ENCODE results near the gene DNAJC5.
"Not testable (repeated sequence)": the region's sequence is repeated elsewhere in the genome, so short reads cannot be mapped to it uniquely, and the experiment has no call there.

Gene DNAJC5

GRCh38 chr20:63957004-63957689, 62.2 kb downstream of the DNAJC5 start:
- DNase-seq = peak; percentile 91

- DNase-seq = peak; percentile 82
Measured at GRCh38 chr20:63957690-63958441, 62.9 kb downstream of the DNAJC5 start.

- DNase-seq = no peak
Measured at GRCh38 chr20:63958471-63958870, 63.5 kb downstream of the DNAJC5 start.

DNA sequence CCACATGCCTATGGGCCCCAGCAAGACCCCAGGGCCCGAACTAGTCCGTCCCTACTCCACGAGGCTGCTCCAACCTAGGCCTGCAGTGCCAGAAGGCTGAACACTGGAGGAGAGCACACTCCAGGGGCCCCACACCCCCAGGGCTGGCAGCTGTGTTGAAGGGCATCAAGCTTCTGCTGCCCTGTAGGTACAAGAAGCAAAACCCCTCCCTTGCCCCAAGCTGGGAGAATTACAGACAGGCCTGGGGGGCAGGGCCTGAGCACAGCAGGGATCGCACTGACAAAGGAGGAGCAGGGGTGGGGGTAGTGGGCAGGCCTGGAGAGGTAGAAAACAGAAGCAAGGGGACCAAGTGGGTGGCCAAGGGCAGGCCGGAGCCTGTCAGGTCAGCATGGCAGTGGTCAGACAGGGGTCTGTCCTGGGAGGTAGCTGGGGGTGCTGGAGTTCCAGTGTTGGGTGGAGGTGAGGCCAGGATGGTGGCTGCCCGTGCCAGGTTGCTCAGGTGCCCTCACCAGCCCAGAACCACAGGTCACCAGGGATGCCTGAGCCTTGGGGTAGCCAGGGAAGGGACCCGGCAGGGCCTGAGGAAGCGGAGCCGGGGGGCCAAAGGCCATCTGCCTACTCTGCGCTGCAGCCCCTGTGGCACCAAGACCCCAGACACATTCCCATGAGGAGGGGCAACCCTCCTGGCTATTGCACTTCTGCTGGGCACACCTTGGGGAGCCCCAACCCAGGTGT, 64.2 kb downstream of the DNAJC5 start:
- DNase-seq = no peak

DNA sequence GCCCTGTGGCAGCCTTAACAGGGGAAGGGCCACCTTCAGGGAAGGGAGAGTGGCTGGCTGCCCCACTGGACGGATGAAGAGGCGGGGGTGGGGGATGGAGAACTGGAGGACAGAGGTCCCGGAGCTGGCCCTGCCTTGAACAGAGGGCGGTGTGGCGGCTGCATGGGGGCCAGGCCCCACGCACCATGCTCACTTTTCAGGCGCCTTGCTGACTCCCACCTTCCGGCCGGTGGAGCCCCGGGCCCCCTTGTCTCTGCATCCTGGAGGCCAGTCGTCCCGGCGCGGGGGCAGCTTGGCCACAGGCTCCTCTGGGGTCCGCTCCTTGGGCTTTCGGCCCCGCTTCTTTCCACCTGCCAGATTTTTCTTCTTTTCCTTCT, 64.8 kb downstream of the DNAJC5 start:
- DNase-seq = no peak

GRCh38 chr20:63960654-63961621, 66.0 kb downstream of the DNAJC5 start:
- not testable (repeated sequence) for DNase-seq

DNA sequence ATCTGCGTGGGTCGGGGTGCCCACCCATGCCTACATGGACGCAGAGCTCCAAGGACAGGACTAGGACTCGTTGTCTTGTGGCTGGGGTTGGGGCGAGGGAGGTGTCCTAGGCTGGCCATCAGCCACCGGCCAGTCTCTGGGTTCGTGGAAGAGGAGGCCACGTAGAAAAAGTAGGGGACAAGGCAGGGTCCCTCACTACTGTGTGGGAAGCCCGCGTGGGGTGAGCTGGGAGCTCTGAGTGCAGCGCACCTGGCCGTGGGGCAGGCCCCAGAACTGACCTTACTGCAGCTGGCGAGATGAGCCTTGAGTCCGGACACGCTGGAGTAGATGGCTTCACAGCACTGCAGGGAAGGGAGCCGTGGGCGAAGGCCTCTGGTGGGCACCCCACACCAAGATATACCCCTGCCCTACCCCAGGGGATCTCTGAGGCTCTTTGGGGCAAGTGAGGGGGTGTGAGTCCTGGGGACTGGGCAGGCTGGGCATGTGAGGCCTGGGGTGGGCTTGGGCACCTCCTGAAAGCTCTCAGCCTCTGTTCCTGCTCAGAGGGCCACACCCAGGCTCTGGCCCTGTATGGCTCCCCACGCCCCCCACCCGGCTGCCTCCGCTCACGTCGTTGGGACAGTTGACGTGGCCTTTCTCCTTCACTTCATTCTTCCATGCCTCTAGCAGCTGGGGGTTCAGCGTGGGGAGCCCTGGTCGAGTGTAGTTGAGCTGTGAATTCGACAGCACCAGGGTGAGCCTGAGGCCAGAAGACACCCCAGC, 66.9 kb downstream of the DNAJC5 start:
- no peak for DNase-seq

DNA sequence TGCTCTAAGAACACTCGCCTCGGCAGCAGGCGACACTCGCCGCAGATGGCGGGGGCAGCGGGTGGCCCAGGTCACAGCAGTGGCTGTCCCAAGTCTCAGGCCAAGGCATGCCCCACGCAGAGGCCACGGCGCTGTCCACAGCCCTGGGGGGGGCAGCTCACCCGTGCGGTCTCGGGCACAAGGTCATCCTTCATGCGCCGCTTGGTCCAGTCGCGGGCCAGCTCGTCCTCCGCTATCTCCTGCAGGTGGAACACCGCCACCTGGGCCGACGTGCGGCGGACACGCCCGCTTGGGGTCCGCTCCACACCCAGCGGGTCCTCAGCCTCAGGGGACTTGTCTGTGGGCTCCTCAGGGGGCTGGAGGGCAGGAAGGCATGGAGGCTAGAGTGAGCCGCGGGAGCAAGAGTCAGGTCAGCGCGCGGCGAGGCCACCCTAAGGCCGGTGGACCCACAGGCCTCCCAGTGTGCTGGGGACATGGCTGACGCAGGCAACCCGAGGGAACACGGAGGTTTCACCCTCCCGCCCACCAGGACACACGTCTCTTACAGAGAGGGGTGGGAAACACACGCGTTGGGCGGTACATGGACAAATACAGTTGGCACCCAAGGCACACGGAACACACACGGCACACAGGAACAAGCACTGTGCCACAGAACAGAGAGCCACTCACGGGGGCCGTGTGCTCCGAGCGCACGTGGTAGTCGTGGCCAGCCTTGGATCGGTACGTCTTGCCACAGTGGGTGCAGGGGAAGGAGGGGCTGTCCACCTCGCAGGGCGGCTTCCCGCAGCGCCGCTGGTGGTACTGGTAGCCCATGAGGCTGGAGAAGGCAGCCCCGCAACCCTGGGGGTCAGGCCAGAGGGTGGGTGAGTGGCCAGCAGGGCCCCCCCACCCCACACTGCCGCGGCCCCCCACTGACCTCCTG, 67.8 kb downstream of the DNAJC5 start:
- DNase-seq = no peak

- no peak for DNase-seq
Measured at GRCh38 chr20:63963348-63963741, 68.4 kb downstream of the DNAJC5 start.

DNA sequence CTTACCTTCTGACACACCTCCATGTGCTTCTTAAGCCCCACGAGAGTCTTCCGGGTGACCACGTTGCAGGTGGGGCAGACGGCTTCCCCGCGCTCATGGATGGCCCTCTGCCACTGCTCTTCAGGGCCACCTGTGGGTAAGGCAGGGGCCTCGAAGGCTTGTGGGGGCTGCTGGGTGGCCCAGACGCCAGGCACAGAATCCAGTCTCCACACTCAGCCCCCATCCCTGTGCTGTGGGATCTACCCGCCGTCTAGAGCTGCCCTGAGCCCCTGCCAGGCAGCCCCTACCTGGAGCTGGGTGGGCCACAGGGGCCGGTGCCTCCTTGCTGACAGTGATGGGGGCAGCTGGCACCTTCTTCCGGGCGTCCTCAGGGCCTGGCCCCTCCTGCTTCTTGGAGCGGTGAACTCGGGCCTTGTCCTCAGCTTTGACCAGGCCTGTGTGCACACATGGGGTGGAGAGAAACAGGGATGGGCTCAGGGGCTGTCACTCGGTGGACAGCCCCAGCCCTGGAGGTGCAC, 68.9 kb downstream of the DNAJC5 start:
- DNase-seq = no peak

DNA sequence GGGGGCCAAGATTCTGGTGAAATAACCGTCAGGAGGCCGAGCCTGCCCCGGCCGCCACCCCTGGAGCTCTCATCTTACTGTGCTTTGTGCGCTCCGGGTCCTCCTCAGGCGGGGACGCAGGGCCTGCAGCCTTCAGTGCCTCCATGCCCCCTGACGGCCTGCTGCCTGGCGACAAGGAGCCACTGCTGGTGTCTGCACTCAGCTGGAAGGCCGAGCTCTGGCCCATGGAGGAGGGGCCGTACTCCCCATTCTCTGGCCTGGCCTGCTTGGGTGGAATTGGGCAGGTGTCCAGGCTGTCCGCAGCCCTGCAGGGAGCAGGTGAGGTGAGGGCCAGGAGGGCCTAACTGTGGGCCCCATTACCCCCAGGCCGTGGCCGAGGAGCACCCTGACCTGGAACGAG, 69.5 kb downstream of the DNAJC5 start:
- DNase-seq = no peak

DNA sequence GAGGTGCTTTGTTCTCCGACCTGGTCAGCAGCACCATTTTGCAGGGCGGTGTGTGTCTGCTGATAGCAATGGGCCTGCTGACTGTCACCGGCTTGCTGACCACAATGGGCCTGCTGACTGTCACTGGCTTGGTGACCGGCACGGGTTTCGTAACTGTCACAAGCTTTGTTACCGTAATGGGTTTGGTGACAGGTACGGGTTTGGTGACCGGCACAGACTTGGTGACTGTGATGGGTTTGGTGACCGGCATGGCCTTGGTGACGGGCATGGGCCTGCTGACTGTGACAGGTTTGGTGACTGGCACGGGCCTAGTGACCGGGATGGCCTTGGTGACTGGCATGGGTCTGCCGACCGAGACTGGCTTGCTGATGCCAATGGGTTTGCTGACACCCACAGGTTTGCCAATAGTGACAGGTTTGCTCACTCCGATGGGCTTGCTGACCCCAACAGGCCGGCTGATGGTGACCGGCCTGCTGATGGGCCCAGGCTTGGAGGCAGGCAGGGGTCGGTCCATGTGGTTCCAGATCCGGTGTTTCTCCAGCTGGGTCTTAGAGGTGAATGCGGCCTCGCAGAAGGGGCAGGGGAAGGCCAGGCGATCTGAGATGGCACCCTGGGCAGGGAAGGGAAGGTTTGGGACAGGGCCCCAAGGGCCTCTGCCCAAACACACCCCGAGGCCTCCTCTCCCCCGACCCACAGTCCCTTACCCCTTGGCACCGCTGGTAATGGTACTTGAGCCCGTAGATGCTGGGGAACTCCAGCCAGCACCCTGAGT, 71.4 kb downstream of the DNAJC5 start:
- no peak for DNase-seq

DNA sequence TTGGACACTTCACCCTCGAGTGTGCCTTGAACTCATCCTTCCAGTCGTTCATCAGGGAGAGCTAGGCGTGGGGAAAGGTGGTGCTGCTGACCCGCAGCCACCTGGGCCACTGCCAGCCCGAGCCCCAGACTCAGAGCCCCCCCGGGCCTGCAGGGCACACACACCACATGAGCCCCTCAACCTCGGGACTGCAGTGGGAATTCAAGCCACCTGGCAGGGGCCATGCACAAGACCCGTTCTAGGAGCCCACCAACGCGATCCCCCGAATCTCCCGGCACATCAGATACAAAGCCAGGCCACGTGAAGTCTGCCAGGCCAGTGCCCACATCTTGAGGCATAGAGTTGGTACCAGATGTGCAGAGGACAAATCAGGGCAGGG, 72.0 kb downstream of the DNAJC5 start:
- DNase-seq = no peak

GRCh38 chr20:63967330-63968135, 72.6 kb downstream of the DNAJC5 start:
- no peak for DNase-seq

DNA sequence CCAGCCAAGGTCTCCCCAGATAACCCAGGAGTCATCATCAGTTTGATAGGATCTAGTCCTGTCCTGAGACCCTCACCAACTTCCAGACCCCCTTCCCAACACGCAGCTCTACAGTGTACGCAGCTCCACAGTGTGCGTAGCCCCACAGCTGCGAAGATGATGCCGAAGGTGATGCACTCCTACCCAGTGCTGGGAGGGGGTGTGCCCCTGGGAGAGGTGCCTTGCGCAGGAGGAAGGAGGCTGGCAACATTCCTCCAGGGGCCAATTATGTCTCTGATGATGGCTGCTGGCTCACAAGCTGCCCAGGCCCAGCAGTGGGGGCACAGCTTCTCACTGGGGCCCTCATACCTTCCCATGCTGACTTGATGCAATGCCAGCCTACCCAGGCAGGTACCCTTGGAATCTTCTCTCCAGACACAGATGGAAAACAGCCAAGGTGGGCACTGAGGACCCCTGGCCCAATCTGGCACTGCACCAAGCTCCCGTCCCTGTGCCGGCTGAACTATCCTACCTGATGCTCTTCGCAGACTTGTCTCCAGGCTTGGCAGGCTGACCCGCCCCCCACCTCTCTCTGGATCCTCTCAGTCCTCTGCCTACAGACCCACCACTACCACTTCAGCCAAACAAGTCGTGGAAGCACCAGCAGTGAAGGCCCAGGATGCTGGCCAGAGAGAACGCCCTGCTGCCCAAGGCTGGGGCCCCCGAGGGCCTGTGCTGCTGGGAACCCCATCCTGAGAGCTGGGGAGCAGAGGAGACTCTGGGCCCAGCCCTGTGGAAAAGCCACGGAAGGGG, 73.4 kb downstream of the DNAJC5 start:
- no peak for DNase-seq

DNA sequence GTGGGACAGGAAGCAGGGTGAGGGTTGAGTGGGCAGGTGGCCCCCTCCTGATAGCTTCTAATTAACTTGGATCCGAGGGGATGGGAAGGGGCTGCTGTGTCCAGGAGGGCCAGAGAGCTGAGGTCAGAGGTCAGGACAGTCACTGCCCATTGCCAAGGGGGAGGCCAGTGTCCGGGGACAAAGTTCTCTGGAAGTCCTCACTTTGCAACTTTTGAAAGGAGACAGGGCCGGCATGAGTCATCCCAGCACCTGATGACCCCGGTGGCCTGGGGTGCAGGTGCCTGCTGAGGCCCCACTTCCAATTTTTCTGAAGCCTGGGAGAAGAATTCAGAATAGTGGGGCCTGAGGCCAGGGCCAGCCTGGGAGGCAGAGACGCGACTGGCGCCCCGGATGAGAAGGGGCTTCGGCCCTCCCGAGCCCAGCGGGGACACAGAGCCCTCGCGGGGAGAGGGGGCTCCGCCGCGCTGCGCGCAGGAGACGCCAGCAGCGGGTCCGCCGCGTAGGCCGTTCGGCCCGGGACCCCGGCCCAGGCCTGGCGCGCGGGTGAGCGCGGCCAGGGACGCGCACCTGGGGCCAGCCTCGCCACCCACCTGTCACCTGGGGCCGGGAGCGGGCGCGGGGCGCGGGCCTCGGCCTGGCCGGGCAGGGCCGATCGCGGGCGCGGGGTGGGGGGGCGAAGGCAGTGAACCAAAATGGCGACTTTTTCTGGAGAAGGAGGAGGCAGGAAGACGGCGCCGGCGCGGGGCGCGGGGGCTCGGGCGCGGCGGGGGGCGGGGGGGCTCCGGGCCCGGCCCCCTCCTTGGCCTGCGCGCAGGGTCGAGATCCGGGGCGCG, 74.2 kb downstream of the DNAJC5 start:
- peak; percentile 73 for DNase-seq

Data from activated effector memory CD4-positive, alpha-beta T cell treated with anti-CD3 and anti-CD28 coated beads, Interleukin-2, amount 50 U/mL, for 16 hours (primary cell).